M059J (cell line): ENCODE measurements around the gene ATP2A2. TPM values are rescaled to one million over a fixed set of nuclear protein-coding genes. Genes with fewer than 3 reads are reported as not detected.
A peak's percentile ranks its signal among the peaks of the same experiment; 100 is the strongest.
"Not testable (repeated sequence)": the region's sequence is repeated elsewhere in the genome, so short reads cannot be mapped to it uniquely, and the experiment has no call there.

Experiments used
- DNase-seq: peaks from one replicate; pipeline ENCODE4 v3.0.0-alpha.2; 2012; ENCODE audit warnings: low read depth
- total RNA-seq: library from RNA; depleted of rRNA; stranded (reverse); fragments of >200 nt; shearing (Covaris generic); gene quantifications from 2 replicates; pipeline ENCODE4 v1.2.3, GENCODE V29; 2014; rRNA removed

The ATP2A2 gene
- total RNA-seq, result 86.9 and 140 TPM in 2 replicates

GRCh38 chr12:110280779-110281548, at the start of gene ATP2A2:
ATP2A2 (plus strand) TSS chr12:110281247; CDS start chr12:110281790, 543 bp downstream.
- DNase-seq, result peak; percentile 87

- no peak for DNase-seq
These were observed 47.7 kb upstream of the ATP2A2 start for GRCh38 chr12:110233212-110233903.

- no peak for DNase-seq
These were observed 46.7 kb upstream of the ATP2A2 start for GRCh38 chr12:110234331-110234751.

GRCh38 chr12:110234755-110235154, 46.3 kb upstream of the ATP2A2 start:
- DNase-seq, result no peak

- DNase-seq, result no peak
These were observed 45.7 kb upstream of the ATP2A2 start for GRCh38 chr12:110235383-110235782.

- no peak for DNase-seq
These were observed 37.8 kb upstream of the ATP2A2 start for GRCh38 chr12:110243227-110243626.

- DNase-seq, result no peak
These were observed 36.7 kb upstream of the ATP2A2 start for GRCh38 chr12:110244372-110244771.

- DNase-seq, result no peak
These were observed 36.2 kb upstream of the ATP2A2 start for GRCh38 chr12:110244829-110245228.

GRCh38 chr12:110245369-110245772, 35.7 kb upstream of the ATP2A2 start:
- no peak for DNase-seq

GRCh38 chr12:110246636-110247339, 34.3 kb upstream of the ATP2A2 start:
- no peak for DNase-seq

- DNase-seq, result no peak
These were observed 33.5 kb upstream of the ATP2A2 start for GRCh38 chr12:110247340-110248095.

GRCh38 chr12:110248096-110248447, 33.0 kb upstream of the ATP2A2 start:
- no peak for DNase-seq

- no peak for DNase-seq
These were observed 31.9 kb upstream of the ATP2A2 start for GRCh38 chr12:110249105-110249504.

GRCh38 chr12:110249716-110250225, 31.3 kb upstream of the ATP2A2 start:
- peak; percentile 31 for DNase-seq

GRCh38 chr12:110251381-110251780, 29.7 kb upstream of the ATP2A2 start:
- DNase-seq, result no peak

GRCh38 chr12:110252716-110253115, 28.3 kb upstream of the ATP2A2 start:
- DNase-seq, result no peak

- DNase-seq, result no peak
These were observed 27.9 kb upstream of the ATP2A2 start for GRCh38 chr12:110253176-110253575.

GRCh38 chr12:110254971-110255540, 26.0 kb upstream of the ATP2A2 start:
- DNase-seq, result no peak

GRCh38 chr12:110255890-110256456, 25.1 kb upstream of the ATP2A2 start:
- DNase-seq, result not testable (repeated sequence)

GRCh38 chr12:110256780-110257431, 24.1 kb upstream of the ATP2A2 start:
- no peak for DNase-seq
